MM.1S (cell line): ENCODE results near the gene EIF6.

Source experiments
- CTCF ChIP-seq: fragments of 300-600 bp; sonication (generic); IDR thresholded peaks from 2 replicates; pipeline ENCODE4 v1.5.1; 2016; ENCODE audit warnings: antibody characterized with exemption, low read length, mixed read lengths
- EZH2 ChIP-seq: fragments of 300-600 bp; sonication (generic); optimal IDR thresholded peaks from 2 replicates; pipeline ENCODE3; 2017; ENCODE audit warnings: low read depth, mild to moderate bottlenecking, antibody characterized with exemption, low read length, mixed read lengths
- EZH2phosphoT487 ChIP-seq: fragments of 300-600 bp; sonication (generic); IDR thresholded peaks from 2 replicates; pipeline ENCODE4 v1.6.1; 2018; ENCODE audit warnings: antibody characterized with exemption, low read length

DNA sequence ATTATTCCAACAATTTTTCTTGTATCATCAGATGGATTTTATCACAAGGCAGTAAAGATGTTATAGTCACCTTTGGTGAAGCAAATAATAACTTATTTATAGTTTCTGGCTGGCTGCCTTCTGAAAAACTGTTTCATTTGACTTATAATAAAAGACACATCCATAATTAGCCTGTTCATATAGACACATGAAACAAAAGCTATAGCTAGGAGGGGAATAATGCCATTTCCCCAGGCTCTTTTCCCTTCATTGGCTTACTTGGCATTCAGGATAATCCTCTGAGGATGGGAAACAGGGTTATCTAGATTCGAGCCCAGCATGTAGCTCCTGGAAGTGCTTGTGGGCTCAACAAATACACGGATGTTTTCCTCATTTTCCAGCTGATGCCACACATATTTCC, 40.6 kb downstream of the EIF6 start:
- TF ChIP-seq CTCF = no peak
- TF ChIP-seq EZH2phosphoT487 = no peak
- no peak for TF ChIP-seq EZH2
